Thyroid gland (tissue), 4 donors: ENCODE data around the gene OTOA. TPM values are rescaled to one million over a fixed set of nuclear protein-coding genes. Genes with fewer than 3 reads are reported as not detected.

Source experiments
- DNase-seq, 2 donors: peaks; one replicate each; pipeline ENCODE4 v3.0.0-alpha.2; 2019
- H3K27ac ChIP-seq, 3 donors: fragments of 200-600 bp; sonication (generic); 1 replicate in 2 of 3; 2 replicates in 1 of 3; pipeline ENCODE4 v1.5.1; 2016 to 2019; ENCODE audit warnings: mild to moderate bottlenecking in 1 of 3, moderate library complexity in 1 of 3
- H3K27me3 ChIP-seq: fragments of 200-600 bp; sonication (generic); one replicate; pipeline ENCODE4 v1.5.1; 2019
- H3K36me3 ChIP-seq, 2 donors: fragments of 200-600 bp; sonication (generic); one replicate each; pipeline ENCODE4 v1.5.1; 2016 to 2019
- H3K4me1 ChIP-seq, 2 donors: fragments of 200-600 bp; sonication (generic); one replicate each; pipeline ENCODE4 v1.5.1; 2017 to 2019
- H3K4me3 ChIP-seq, 3 donors: fragments of 200-600 bp; sonication (generic); replicated peaks in 1 of 3; 1 replicate in 2 of 3; 2 replicates in 1 of 3; pipeline ENCODE4 v1.5.1; 2016; ENCODE audit warnings: mild to moderate bottlenecking in 1 of 3
- H3K9me3 ChIP-seq: fragments of 200-600 bp; sonication (generic); one replicate; pipeline ENCODE4 v1.5.1; 2017
- POLR2A ChIP-seq, 2 donors: fragments of 450-650 bp; IDR thresholded peaks; one replicate each; pipeline ENCODE4 v1.6.1; 2017; ENCODE audit warnings: antibody characterized with exemption in 2 of 2, mild to moderate bottlenecking in 2 of 2, moderate library complexity in 1 of 2
- WGBS, 2 donors: methylation state at CpG; one replicate each; pipeline ENCODE4 v1.1.5; 2017; 5-methylcytosine and 5-hydroxymethylcytosine counted together
- intact Hi-C: fragments of 100-400 bp; cut with DNase I; formaldehyde crosslinking; loops from one replicate; pipeline ENCODE4 v1.15.1; 2023
- total RNA-seq, 4 donors: library from RNA; depleted of rRNA; stranded (reverse); fragments of >200 nt; gene quantifications; one replicate each; pipeline ENCODE4 v1.2.3, GENCODE V29; 2016
- TF ChIP-seq, protein P1 (sequence below), 6 experiments: fragments of 200-600 bp in 3 of 6; fragments of 450-650 bp in 3 of 6; sonication (generic) in 3 of 6; IDR thresholded peaks; one replicate each; pipeline ENCODE4 v1.5.1; 2016 to 2019; ENCODE audit warnings: antibody characterized with exemption in 6 of 6, mild to moderate bottlenecking in 2 of 6, inconsistent platforms in 1 of 6, moderate library complexity in 1 of 6

The OTOA gene
- total RNA-seq, 4 donors from 2014 or later = 0.13 to 0.40 TPM; not detected in 2

DNA sequence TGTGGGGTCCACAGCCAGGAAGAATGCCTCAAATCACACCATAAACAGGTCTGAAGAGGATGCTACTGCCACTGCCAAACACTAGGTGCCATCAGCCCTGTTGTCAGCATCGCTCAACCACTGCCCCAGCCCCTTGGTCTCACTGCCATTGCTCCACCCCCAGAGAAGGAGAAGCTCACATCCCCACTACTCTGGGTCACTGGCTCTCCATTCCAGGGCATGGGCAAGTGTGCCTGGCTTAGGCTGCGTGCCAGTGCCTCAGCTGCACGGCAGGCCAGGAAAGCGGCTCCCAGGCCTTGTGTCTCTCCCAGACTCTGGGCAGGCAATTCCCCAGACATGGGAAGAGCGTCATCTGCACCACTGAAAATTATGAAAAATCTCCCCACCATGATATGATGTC, 10.2 kb upstream of the OTOA start:
- H3K9me3 ChIP-seq = no peaks in the 10 kb centered on the region
- no peaks in the 10 kb centered on the region for H3K27me3 ChIP-seq
- H3K27ac ChIP-seq = no peak overlapping the region
- no peaks in the 10 kb centered on the region for H3K36me3 ChIP-seq
- intact Hi-C loops = no loop called here
- no peak overlapping the region for H3K4me3 ChIP-seq
- whole genome bisulfite sequencing, 2 donors = 75 to 90% methylated on average over 5 of the region's 5 CpGs
- no peak for DNase-seq
- H3K4me1 ChIP-seq = no peaks in the 10 kb centered on the region
- TF ChIP-seq, protein P1, sequence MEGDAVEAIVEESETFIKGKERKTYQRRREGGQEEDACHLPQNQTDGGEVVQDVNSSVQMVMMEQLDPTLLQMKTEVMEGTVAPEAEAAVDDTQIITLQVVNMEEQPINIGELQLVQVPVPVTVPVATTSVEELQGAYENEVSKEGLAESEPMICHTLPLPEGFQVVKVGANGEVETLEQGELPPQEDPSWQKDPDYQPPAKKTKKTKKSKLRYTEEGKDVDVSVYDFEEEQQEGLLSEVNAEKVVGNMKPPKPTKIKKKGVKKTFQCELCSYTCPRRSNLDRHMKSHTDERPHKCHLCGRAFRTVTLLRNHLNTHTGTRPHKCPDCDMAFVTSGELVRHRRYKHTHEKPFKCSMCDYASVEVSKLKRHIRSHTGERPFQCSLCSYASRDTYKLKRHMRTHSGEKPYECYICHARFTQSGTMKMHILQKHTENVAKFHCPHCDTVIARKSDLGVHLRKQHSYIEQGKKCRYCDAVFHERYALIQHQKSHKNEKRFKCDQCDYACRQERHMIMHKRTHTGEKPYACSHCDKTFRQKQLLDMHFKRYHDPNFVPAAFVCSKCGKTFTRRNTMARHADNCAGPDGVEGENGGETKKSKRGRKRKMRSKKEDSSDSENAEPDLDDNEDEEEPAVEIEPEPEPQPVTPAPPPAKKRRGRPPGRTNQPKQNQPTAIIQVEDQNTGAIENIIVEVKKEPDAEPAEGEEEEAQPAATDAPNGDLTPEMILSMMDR (IDR thresholded peaks at IDR 0.05) = no peak
- no peak for TF ChIP-seq POLR2A (IDR thresholded peaks at IDR 0.05)

DNA sequence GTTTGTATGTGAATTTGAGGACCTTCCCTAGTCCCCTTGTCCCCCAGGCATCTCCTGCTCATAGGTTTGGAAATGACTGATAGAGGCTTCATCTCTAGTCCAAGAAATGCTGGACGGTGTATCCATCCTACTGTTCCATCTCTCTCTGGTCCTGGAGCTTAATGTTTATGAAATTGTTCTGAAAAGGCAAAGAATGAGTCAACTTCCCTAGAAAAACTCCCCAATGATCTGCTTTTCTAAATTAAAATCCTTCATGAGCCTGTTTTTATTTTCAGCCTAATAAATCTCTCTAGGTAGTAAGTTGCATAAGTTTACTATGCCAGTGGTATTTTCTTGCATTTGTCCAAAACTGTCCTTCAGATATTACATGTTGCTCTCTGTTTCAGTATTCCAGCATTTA, 9.3 kb upstream of the OTOA start:
- H3K9me3 ChIP-seq = no peaks in the 10 kb centered on the region
- DNase-seq = no peak
- no peaks in the 10 kb centered on the region for H3K4me1 ChIP-seq
- intact Hi-C loops = no loop called here
- H3K4me3 ChIP-seq = no peak overlapping the region
- TF ChIP-seq POLR2A (IDR thresholded peaks at IDR 0.05) = no peak
- TF ChIP-seq, protein P1 (IDR thresholded peaks at IDR 0.05) = no peak
- H3K36me3 ChIP-seq = no peaks in the 10 kb centered on the region
- H3K27ac ChIP-seq = no peak overlapping the region
- WGBS, 2 donors = 82 to 100% methylated on average over 1 of the region's 1 CpG
- no peaks in the 10 kb centered on the region for H3K27me3 ChIP-seq

DNA sequence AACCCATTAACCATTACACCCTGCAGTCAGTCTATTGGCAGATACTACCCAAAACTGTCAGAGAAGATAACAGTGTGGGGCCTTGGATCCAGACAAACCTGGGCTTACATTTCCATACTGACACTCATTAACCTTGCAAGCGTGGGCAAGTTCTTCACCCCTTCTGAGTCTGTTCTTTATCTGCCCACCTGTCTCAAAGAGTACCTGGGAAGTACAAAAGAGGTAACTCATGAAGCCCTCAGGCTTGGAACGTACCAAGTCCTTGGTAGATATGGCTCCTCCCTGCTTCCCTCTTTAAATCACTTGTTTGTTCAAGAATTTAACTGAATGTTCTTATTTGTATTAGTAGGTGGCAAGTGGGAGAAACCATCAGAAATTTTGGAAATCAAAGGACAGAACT, 8.9 kb upstream of the OTOA start:
- H3K27ac ChIP-seq = no peak overlapping the region
- no peak overlapping the region for H3K4me3 ChIP-seq
- H3K4me1 ChIP-seq = no peaks in the 10 kb centered on the region
- peak in 1 of 2 donors; percentile 19 for DNase-seq
- no peak for TF ChIP-seq POLR2A (IDR thresholded peaks at IDR 0.05)
- TF ChIP-seq, protein P1 (IDR thresholded peaks at IDR 0.05) = no peak
- 66 to 72% methylated on average over 2 of the region's 2 CpGs for whole genome bisulfite sequencing, 2 donors
- no peaks in the 10 kb centered on the region for H3K27me3 ChIP-seq
- no peaks in the 10 kb centered on the region for H3K36me3 ChIP-seq
- H3K9me3 ChIP-seq = no peaks in the 10 kb centered on the region
- intact Hi-C loops = loop anchor here (5.0 kb wide), 1 partner anchor 52 kb away; no protein-coding TSS in a partner anchor

DNA sequence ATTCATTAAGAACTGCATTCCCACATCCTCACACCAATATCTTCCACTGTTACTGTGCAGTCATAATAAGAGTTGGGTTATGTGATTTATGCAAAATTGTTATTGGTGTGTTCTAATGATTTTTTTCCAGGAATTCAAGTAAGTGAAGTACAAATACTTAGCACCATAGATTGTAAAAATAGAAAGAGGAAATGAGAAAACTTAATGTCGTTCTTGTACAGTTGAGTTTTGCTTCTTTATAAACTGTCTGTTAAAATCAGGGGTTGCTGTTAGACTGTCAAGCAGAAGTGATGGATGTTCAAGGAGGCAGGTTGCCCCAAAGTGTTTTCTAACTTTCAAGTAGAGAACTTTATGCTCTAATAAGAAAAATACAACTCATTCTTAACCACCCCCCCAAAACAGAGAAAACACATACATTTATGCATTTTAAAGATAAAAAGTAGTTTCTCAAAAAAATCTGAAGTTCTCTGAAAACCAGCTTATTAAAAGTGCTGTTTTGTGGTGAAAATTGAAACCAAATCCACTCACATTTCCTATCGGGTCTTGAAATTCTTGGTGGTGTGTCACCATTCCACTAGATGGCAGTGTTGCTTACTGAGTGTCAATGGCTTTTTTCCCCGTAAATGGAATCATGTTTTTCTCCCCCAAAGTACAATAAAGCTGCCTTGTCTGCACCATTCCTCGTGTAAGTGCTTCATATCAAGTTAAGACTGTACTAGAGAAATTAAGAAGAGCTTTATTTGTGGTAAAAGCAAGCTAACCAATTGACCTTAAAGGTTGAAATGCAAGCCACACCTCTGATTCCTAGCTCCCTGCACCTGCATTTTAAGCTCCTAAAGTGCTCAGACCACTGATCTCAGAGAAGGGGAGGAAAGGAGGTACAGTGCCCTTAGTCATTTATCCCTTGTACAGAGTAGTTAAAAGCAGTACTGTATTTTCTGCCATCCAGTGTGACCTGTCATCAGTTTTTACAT, 6.7 kb upstream of the OTOA start:
- Histone ChIP-seq H3K27me3 (no peaks in the 10 kb centered on the region), H3K9me3 (no peaks in the 10 kb centered on the region), H3K27ac (no peak overlapping the region), H3K36me3 (no peaks in the 10 kb centered on the region), H3K4me3 (no peak overlapping the region), H3K4me1 (no peaks in the 10 kb centered on the region)
- TF ChIP-seq POLR2A (IDR thresholded peaks at IDR 0.05) = no peak
- TF ChIP-seq, protein P1 (IDR thresholded peaks at IDR 0.05) = peak; percentile 46 to 86 (median 74)
- intact Hi-C loops = loop anchor here (5.0 kb wide), 1 partner anchor 50 kb away; no protein-coding TSS in a partner anchor
- peak; percentile 17 to 19 for DNase-seq
- 16 to 17% methylated on average over 4 of the region's 4 CpGs for WGBS, 2 donors

DNA sequence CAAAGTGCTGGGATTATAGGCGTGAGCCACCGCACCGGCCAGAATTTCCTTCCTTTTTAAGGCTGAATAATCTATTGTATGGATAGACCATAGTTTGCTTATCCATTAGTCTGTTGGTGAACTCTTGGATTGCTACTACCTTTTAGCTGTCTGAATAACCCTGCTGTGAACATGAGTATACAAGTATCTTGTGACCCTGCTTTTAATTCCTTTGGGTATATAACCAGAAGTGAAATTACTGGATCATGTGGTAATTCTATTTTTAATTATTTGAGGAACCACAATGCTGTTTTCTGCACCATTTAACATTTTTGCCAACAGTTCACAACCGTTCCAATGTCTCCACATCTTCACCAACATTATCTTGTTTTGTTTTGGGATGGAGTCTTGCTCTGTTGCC, 4.6 kb upstream of the OTOA start:
- no peaks in the 10 kb centered on the region for H3K36me3 ChIP-seq
- TF ChIP-seq POLR2A (IDR thresholded peaks at IDR 0.05) = no peak
- TF ChIP-seq, protein P1 (IDR thresholded peaks at IDR 0.05) = no peak
- H3K9me3 ChIP-seq = no peaks in the 10 kb centered on the region
- no peaks in the 10 kb centered on the region for H3K27me3 ChIP-seq
- peaks cover 0 to 5% of the 10 kb centered on the region in 2 donors for H3K4me1 ChIP-seq
- intact Hi-C loops = loop anchor here (5.0 kb wide), 1 partner anchor 48 kb away; no protein-coding TSS in a partner anchor
- no peak overlapping the region for H3K4me3 ChIP-seq
- DNase-seq = no peak
- no peak overlapping the region for H3K27ac ChIP-seq
- 88 to 96% methylated on average over 4 of the region's 4 CpGs for WGBS, 2 donors
